Neural cell (in vitro differentiated cells): ENCODE measurements around the gene KRTAP5-4. TPM values are rescaled to one million over a fixed set of nuclear protein-coding genes. Genes with fewer than 3 reads are reported as not detected.

ENCODE experiments used
- H2AFZ ChIP-seq: fragments of 200-600, 300-800 bp; sonication (generic), shearing (Covaris generic); 2 replicates; pipeline ENCODE4 v1.6.0; 2014; ENCODE audit warnings: low read depth, mild to moderate bottlenecking, antibody characterized with exemption, low read length, moderate library complexity
- H3F3A ChIP-seq: fragments of 200-600 bp; shearing (Covaris generic); 2 replicates; pipeline ENCODE4 v1.6.1; 2016; ENCODE audit warnings: mild to moderate bottlenecking, moderate library complexity, mixed read lengths, antibody characterized with exemption, low read length; ENCODE audit not compliant: insufficient read depth, poor library complexity, severe bottlenecking
- H3K27ac ChIP-seq: fragments of 200-600, 300-800 bp; sonication (generic), shearing (Covaris generic); 2 replicates; pipeline ENCODE4 v1.5.1; 2014; ENCODE audit warnings: mild to moderate bottlenecking, low read length, moderate library complexity
- H3K27me3 ChIP-seq: fragments of 300-800, 200-600 bp; sonication (generic), shearing (Covaris generic); 2 replicates; pipeline ENCODE4 v1.6.0; 2014; ENCODE audit warnings: mild to moderate bottlenecking, low read depth, low read length, moderate library complexity; ENCODE audit not compliant: insufficient read depth
- H3K36me3 ChIP-seq: fragments of 300-800, 200-600 bp; sonication (generic), shearing (Covaris generic); 2 replicates; pipeline ENCODE4 v1.5.1; 2014; ENCODE audit warnings: mild to moderate bottlenecking, antibody characterized with exemption, low read length, moderate library complexity; ENCODE audit not compliant: insufficient read depth
- H3K4me2 ChIP-seq: fragments of 300-800, 200-600 bp; sonication (generic), shearing (Covaris generic); 2 replicates; pipeline ENCODE4 v1.6.0; 2014; ENCODE audit warnings: mild to moderate bottlenecking, low read length
- H3K4me3 ChIP-seq: fragments of 300-800, 200-600 bp; sonication (generic), shearing (Covaris generic); 2 replicates; pipeline ENCODE4 v1.5.1; 2014; ENCODE audit warnings: mild to moderate bottlenecking, low read length, moderate library complexity
- H3K79me2 ChIP-seq: fragments of 200-600 bp; shearing (Covaris generic); replicated peaks from 2 replicates; pipeline ENCODE4 v1.6.0; 2014; ENCODE audit warnings: mild to moderate bottlenecking, low read length, moderate library complexity; ENCODE audit not compliant: insufficient read depth
- H3K9ac ChIP-seq: fragments of 300-800, 200-600 bp; sonication (generic), shearing (Covaris generic); 2 replicates; pipeline ENCODE4 v1.6.1; 2016; ENCODE audit warnings: mild to moderate bottlenecking, low read length, mixed read lengths
- H3K9me2 ChIP-seq: fragments of 200-600 bp; shearing (Covaris generic); 2 replicates; pipeline ENCODE4 v1.6.1; 2016; ENCODE audit warnings: mild to moderate bottlenecking, low read length, mixed read lengths; ENCODE audit not compliant: insufficient read depth
- H3K9me3 ChIP-seq: fragments of 200-600, 300-800 bp; sonication (generic), shearing (Covaris generic); 2 replicates; pipeline ENCODE4 v1.6.1; 2016; ENCODE audit warnings: mild to moderate bottlenecking, mixed run types, low read length, moderate library complexity, mixed read lengths
- H4K20me1 ChIP-seq: fragments of 200-600 bp; shearing (Covaris generic); 2 replicates; pipeline ENCODE4 v1.6.1; 2016; ENCODE audit warnings: mild to moderate bottlenecking, mixed run types; ENCODE audit not compliant: insufficient read depth
- CTCF ChIP-seq: fragments of 450-650 bp; IDR thresholded peaks from 2 replicates; pipeline ENCODE4 v1.5.1; 2014; ENCODE audit warnings: antibody characterized with exemption, mild to moderate bottlenecking, moderate library complexity; ENCODE audit not compliant: poor library complexity, severe bottlenecking
- EP300 ChIP-seq: fragments of 450-650 bp; conservative IDR thresholded peaks from 2 replicates; pipeline ENCODE4 v1.6.1; 2014; ENCODE audit warnings: antibody characterized with exemption, mild to moderate bottlenecking, moderate library complexity; ENCODE audit not compliant: poor library complexity, severe bottlenecking
- EZH2 ChIP-seq: fragments of 200-600, 300-800 bp; shearing (Covaris generic), sonication (generic); IDR thresholded peaks from 2 replicates; pipeline ENCODE4 v1.6.1; 2014; ENCODE audit warnings: antibody characterized with exemption, low read length, borderline replicate concordance, mild to moderate bottlenecking; ENCODE audit not compliant: insufficient read depth, poor library complexity, severe bottlenecking
- MXI1 ChIP-seq: fragments of 450-650 bp; conservative IDR thresholded peaks from 2 replicates; pipeline ENCODE4 v1.6.1; 2014; ENCODE audit warnings: antibody characterized with exemption, mild to moderate bottlenecking; ENCODE audit not compliant: poor library complexity, severe bottlenecking
- POLR2AphosphoS5 ChIP-seq: IDR thresholded peaks from 2 replicates; pipeline ENCODE4 v1.6.1; 2012
- RAD21 ChIP-seq: fragments of 450-650 bp; conservative IDR thresholded peaks from 2 replicates; pipeline ENCODE4 v1.6.1; 2014; ENCODE audit warnings: antibody characterized with exemption, mild to moderate bottlenecking, moderate library complexity
- REST ChIP-seq: IDR thresholded peaks from 2 replicates; pipeline ENCODE4 v1.6.1; 2012; ENCODE audit warnings: borderline replicate concordance
- SMC3 ChIP-seq: fragments of 450-650 bp; conservative IDR thresholded peaks from 2 replicates; pipeline ENCODE4 v1.6.1; 2014; ENCODE audit warnings: antibody characterized with exemption, mild to moderate bottlenecking, moderate library complexity; ENCODE audit not compliant: poor library complexity
- TAF1 ChIP-seq: IDR thresholded peaks from 2 replicates; pipeline ENCODE4 v1.6.1; 2012; ENCODE audit warnings: low read depth
- polyA plus RNA-seq: library from polyadenylated mRNA; depleted of rRNA; stranded (reverse); fragments of >200 nt; gene quantifications from 2 replicates; pipeline ENCODE4 v1.2.3, GENCODE V29; 2014

KRTAP5-4 gene
- polyA plus RNA-seq, 1 donor from 2014 or later, result not detected

- Histone ChIP-seq H3K4me3 (peak overlapping the region; percentile 97), H3K79me2 (peaks cover 34% of the 10 kb centered on the region), H3K9ac (peak overlapping the region; percentile 98), H3K27ac (no peak overlapping the region), H3F3A (peaks cover 4% of the 10 kb centered on the region), H4K20me1 (peaks cover 2% of the 10 kb centered on the region), H3K36me3 (no peaks in the 10 kb centered on the region), H3K9me3 (peaks cover 3% of the 10 kb centered on the region), H3K27me3 (peaks cover 9% of the 10 kb centered on the region), H2AFZ (no peak overlapping the region), H3K9me2 (no peaks in the 10 kb centered on the region), H3K4me2 (peak overlapping the region; percentile 95)
- no peak for TF ChIP-seq REST
- no peak for TF ChIP-seq TAF1
- no peak for TF ChIP-seq EP300
- no peak for TF ChIP-seq EZH2
- TF ChIP-seq RAD21, result no peak
- no peak for TF ChIP-seq MXI1
- TF ChIP-seq SMC3, result no peak
- no peak for TF ChIP-seq CTCF
- TF ChIP-seq POLR2AphosphoS5, result no peak
These were observed 47.0 kb downstream of the KRTAP5-4 start for GRCh38 chr11:1574933-1575242.

- Histone ChIP-seq H3K9me2 (no peaks in the 10 kb centered on the region), H4K20me1 (peaks cover 5% of the 10 kb centered on the region), H3K27ac (peak overlapping the region; percentile 81), H3K36me3 (no peaks in the 10 kb centered on the region), H3K4me3 (peak overlapping the region; percentile 97), H3F3A (peaks cover 4% of the 10 kb centered on the region), H3K9ac (peak overlapping the region; percentile 98), H3K4me2 (peak overlapping the region; percentile 95), H3K79me2 (peaks cover 39% of the 10 kb centered on the region), H2AFZ (no peak overlapping the region), H3K27me3 (peaks cover 9% of the 10 kb centered on the region), H3K9me3 (peaks cover 3% of the 10 kb centered on the region)
- TF ChIP-seq EZH2 (no peak), REST (no peak), RAD21 (peak; percentile 84), MXI1 (peak; percentile 68), CTCF (peak; percentile 93), EP300 (no peak), SMC3 (peak; percentile 90), POLR2AphosphoS5 (peak; percentile 58), TAF1 (no peak)
These were observed 47.6 kb downstream of the KRTAP5-4 start for GRCh38 chr11:1574238-1574932.
